OCI-LY7 (cell line): Measurements from ENCODE around the gene PAXX. TPM values are rescaled to one million over a fixed set of nuclear protein-coding genes. Genes with fewer than 3 reads are reported as not detected.
A peak's percentile ranks its signal among the peaks of the same experiment; 100 is the strongest.

Experiments used
- BruUV-seq: library from RNA; stranded (reverse); fragments of 400-500 nt; replicated peaks from 2 replicates; lab custom pipeline; 2021; lab: Mats Ljungman, UMichigan
- CTCF ChIA-PET: fragments of 300-600 bp; sonication (Branson Sonifier 250); formaldehyde crosslinking; loops from one replicate; lab custom pipeline; 2022; ENCODE audit warnings: antibody characterized with exemption; ENCODE audit not compliant: unreplicated experiment; lab: Charles Lee
- POLR2A ChIA-PET: fragments of 300-600 bp; sonication (Branson Sonifier 250); formaldehyde crosslinking; loops from one replicate; lab custom pipeline; 2022; ENCODE audit warnings: antibody characterized with exemption; lab: Charles Lee
- DNase-seq: peaks from one replicate; pipeline ENCODE4 v3.0.0-alpha.2; 2015; ENCODE audit warnings: low spot score
- H2AFZ ChIP-seq: fragments of 200-600 bp; sonication (generic), shearing (Covaris generic); 2 replicates; pipeline ENCODE4 v1.6.1; 2014; ENCODE audit warnings: mild to moderate bottlenecking, antibody characterized with exemption, low read length, moderate library complexity
- H3K27ac ChIP-seq: fragments of 200-600 bp; sonication (generic); 2 replicates; pipeline ENCODE4 v1.5.1; 2014; ENCODE audit warnings: mixed run types, low read depth, mild to moderate bottlenecking, moderate library complexity, low read length, inconsistent platforms; ENCODE audit not compliant: poor library complexity, severe bottlenecking
- H3K36me3 ChIP-seq: fragments of 200-600 bp; sonication (generic); 2 replicates; pipeline ENCODE4 v1.6.1; 2014; ENCODE audit warnings: mild to moderate bottlenecking, antibody characterized with exemption, low read length, moderate library complexity, mixed read lengths; ENCODE audit not compliant: insufficient read depth
- H3K4me1 ChIP-seq: fragments of 200-600 bp; sonication (generic); 2 replicates; pipeline ENCODE4 v1.5.1; 2014; ENCODE audit warnings: mild to moderate bottlenecking, low read length; ENCODE audit not compliant: insufficient read depth, poor library complexity, severe bottlenecking
- H3K4me2 ChIP-seq: fragments of 200-600 bp; sonication (generic); 2 replicates; pipeline ENCODE4 v1.6.1; 2014; ENCODE audit warnings: mild to moderate bottlenecking, low read length
- H3K4me3 ChIP-seq: fragments of 200-600 bp; sonication (generic); 2 replicates; pipeline ENCODE4 v1.5.1; 2014; ENCODE audit warnings: mild to moderate bottlenecking, low read depth, low read length; ENCODE audit not compliant: poor library complexity, severe bottlenecking
- H3K79me2 ChIP-seq: fragments of 200-600 bp; sonication (generic); 2 replicates; pipeline ENCODE4 v1.6.1; 2016; ENCODE audit warnings: low read depth, mild to moderate bottlenecking, low read length, moderate library complexity, mixed read lengths; ENCODE audit not compliant: insufficient read depth
- H3K9me2 ChIP-seq: fragments of 200-600 bp; sonication (generic); 2 replicates; pipeline ENCODE4 v1.6.1; 2016; ENCODE audit warnings: mild to moderate bottlenecking, low read length, mixed read lengths; ENCODE audit not compliant: insufficient read depth
- H3K9me3 ChIP-seq: fragments of 200-600 bp; sonication (generic); 2 replicates; pipeline ENCODE4 v1.6.1; 2014; ENCODE audit warnings: mild to moderate bottlenecking, mixed run types, low read length, mixed read lengths
- H4K20me1 ChIP-seq: fragments of 200-600 bp; sonication (generic); 2 replicates; pipeline ENCODE4 v1.6.1; 2014; ENCODE audit warnings: mild to moderate bottlenecking, antibody characterized with exemption, low read length, moderate library complexity, mixed read lengths; ENCODE audit not compliant: insufficient read depth
- CTCF ChIP-seq: fragments of 200-600 bp; sonication (generic); conservative IDR thresholded peaks from 2 replicates; pipeline ENCODE4 v1.5.1; 2014; ENCODE audit warnings: mild to moderate bottlenecking, antibody characterized with exemption, low read length, moderate library complexity, mixed read lengths
- EZH2phosphoT487 ChIP-seq: fragments of 200-600 bp; sonication (generic); IDR thresholded peaks from 2 replicates; pipeline ENCODE4 v1.6.1; 2018; ENCODE audit warnings: low read depth, borderline replicate concordance, mild to moderate bottlenecking, mixed run types, antibody characterized with exemption, low read length, moderate library complexity, mixed read lengths
- intact Hi-C: fragments of 100-400 bp; cut with micrococcal nuclease; formaldehyde crosslinking; loops from one replicate; pipeline ENCODE4 v1.10.0; 2022; ENCODE audit not compliant: unreplicated experiment
- total RNA-seq, 2 experiments: library from RNA; depleted of rRNA in 1 of 2; stranded (reverse); fragments of >200 nt in 1 of 2; shearing (Covaris generic) in 1 of 2; gene quantifications; 2 replicates each; pipeline ENCODE4 v1.2.3, GENCODE V29; 2014 to 2022

Gene PAXX
- total RNA-seq, 2 experiments from 2014 or later: 45.7 to 63.5 TPM

GRCh38 chr9:137030006-137030405 lies 37.8 kb downstream of the PAXX start:
- H3K4me2 ChIP-seq: no peak overlapping the region
- H3K9me3 ChIP-seq: no peaks in the 10 kb centered on the region
- H3K4me1 ChIP-seq: peaks cover 49% of the 10 kb centered on the region
- H3K27ac ChIP-seq: no peak overlapping the region
- no peak for DNase-seq
- no peaks in the 10 kb centered on the region for H3K36me3 ChIP-seq
- ChIA-PET POLR2A (interaction anchor here (0.5 to 2.1 kb wide), 3 partner anchors 29 to 119 kb away, joined by 4 read pairs; no protein-coding TSS in a partner anchor), CTCF (interaction anchor here (0.6 to 2.2 kb wide), 8 partner anchors 10 to 239 kb away, joined by 3 to 6 read pairs (median 3); partner anchors contain the start of genes CCDC183 and TMEM141)
- H3K9me2 ChIP-seq: no peaks in the 10 kb centered on the region
- no peak for TF ChIP-seq EZH2phosphoT487
- TF ChIP-seq CTCF: no peak
- H2AFZ ChIP-seq: no peak overlapping the region
- intact Hi-C loops: no loop called here
- H3K79me2 ChIP-seq: no peaks in the 10 kb centered on the region
- no peak overlapping the region for H3K4me3 ChIP-seq
- no peaks in the 10 kb centered on the region for H4K20me1 ChIP-seq
- BruUV-seq: no TSS peak

- no peaks in the 10 kb centered on the region for H3K9me3 ChIP-seq
- intact Hi-C loops: no loop called here
- peak; percentile 33 for DNase-seq
- TF ChIP-seq CTCF (no peak), EZH2phosphoT487 (no peak)
- no peak overlapping the region for H2AFZ ChIP-seq
- ChIA-PET CTCF (interaction anchor here (1.0 to 2.2 kb wide), 2 partner anchors 16 to 99 kb away, joined by 5 to 6 read pairs; no protein-coding TSS in a partner anchor), POLR2A (interaction anchor here (0.5 kb wide), 1 partner anchor 118 kb away, joined by 4 read pairs; no protein-coding TSS in a partner anchor)
- H3K4me3 ChIP-seq: no peak overlapping the region
- H3K9me2 ChIP-seq: no peaks in the 10 kb centered on the region
- no peaks in the 10 kb centered on the region for H3K36me3 ChIP-seq
- H3K4me2 ChIP-seq: no peak overlapping the region
- H4K20me1 ChIP-seq: no peaks in the 10 kb centered on the region
- no peak overlapping the region for H3K27ac ChIP-seq
- H3K4me1 ChIP-seq: peaks cover 48% of the 10 kb centered on the region
- H3K79me2 ChIP-seq: no peaks in the 10 kb centered on the region
- BruUV-seq: no TSS peak
Observed at GRCh38 chr9:137030538-137031527, 38.6 kb downstream of the PAXX start.
